MCF 10A (cell line): ENCODE results near the gene TMA7. TPM values are rescaled to one million over a fixed set of nuclear protein-coding genes. Genes with fewer than 3 reads are reported as not detected.
A peak's percentile ranks its signal among the peaks of the same experiment; 100 is the strongest.

Experiments used
- BruUV-seq: library from RNA; stranded (reverse); fragments of 400-500 nt; replicated peaks from 2 replicates; lab custom pipeline; 2021; lab: Mats Ljungman, UMichigan
- CTCF ChIA-PET: fragments of 300-600 bp; sonication (Branson Sonifier 250); formaldehyde crosslinking; extraction: SDS; loops from one replicate; lab custom pipeline; 2021; ENCODE audit warnings: antibody characterized with exemption, inconsistent platforms; lab: Yijun Ruan, JAX
- POLR2A ChIA-PET: fragments of 300-600, 350-650 bp; sonication (Branson Sonifier 250); formaldehyde crosslinking; extraction: SDS; loops from one replicate; lab custom pipeline; 2020; ENCODE audit warnings: antibody characterized with exemption, inconsistent platforms; lab: Yijun Ruan, JAX
- DNase-seq: peaks from one replicate; pipeline ENCODE4 v3.0.0-alpha.2; 2018; ENCODE audit not compliant: unreplicated experiment
- H3K27ac Mint-ChIP-seq: one replicate; pipeline ENCODE4 v1.8.0; 2022; ENCODE audit warnings: mild to moderate bottlenecking, low read depth, mixed read lengths; ENCODE audit not compliant: unreplicated experiment
- H3K27me3 Mint-ChIP-seq: one replicate; pipeline ENCODE4 v1.8.0; 2022; ENCODE audit warnings: mixed read lengths; ENCODE audit not compliant: insufficient read depth, unreplicated experiment
- H3K36me3 Mint-ChIP-seq: one replicate; pipeline ENCODE4 v1.8.0; 2022; ENCODE audit warnings: mild to moderate bottlenecking, moderate library complexity, mixed read lengths; ENCODE audit not compliant: insufficient read depth, unreplicated experiment
- H3K4me1 Mint-ChIP-seq: one replicate; pipeline ENCODE4 v1.8.0; 2022; ENCODE audit warnings: mixed read lengths; ENCODE audit not compliant: insufficient read depth, unreplicated experiment
- H3K4me3 Mint-ChIP-seq: one replicate; pipeline ENCODE4 v1.8.0; 2022; ENCODE audit warnings: mild to moderate bottlenecking, moderate library complexity, mixed read lengths; ENCODE audit not compliant: unreplicated experiment
- H3K9me3 Mint-ChIP-seq: one replicate; pipeline ENCODE4 v1.8.0; 2022; ENCODE audit warnings: mixed read lengths; ENCODE audit not compliant: unreplicated experiment
- CTCF ChIP-seq: fragments of 200-600 bp; IDR thresholded peaks from one replicate; pipeline ENCODE4 v1.8.0; 2022; ENCODE audit warnings: antibody characterized with exemption, mild to moderate bottlenecking; ENCODE audit not compliant: unreplicated experiment
- intact Hi-C: fragments of 100-400 bp; cut with micrococcal nuclease; formaldehyde crosslinking; loops from 2 replicates; pipeline ENCODE4 v1.14.1; 2022
- total RNA-seq: library from RNA; stranded (reverse); gene quantifications from 2 replicates; pipeline ENCODE4 v1.2.3, GENCODE V29; 2022

Gene TMA7
- total RNA-seq, 1 experiment from 2014 or later, result 356 TPM

GRCh38 chr3:48464713-48465221 is 24.7 kb downstream of the TMA7 start:
- POLR2A ChIA-PET, result interaction anchor here (1.3 to 1.7 kb wide), 3 partner anchors 8 to 91 kb away, joined by 3 to 10 read pairs (median 4); partner anchors contain the start of gene ATRIP
- Mint-ChIP-seq H3K4me3 (no peak overlapping the region), H3K36me3 (peaks cover 50% of the 10 kb centered on the region), H3K9me3 (no peaks in the 10 kb centered on the region), H3K27ac (peak overlapping the region; percentile 99), H3K27me3 (no peaks in the 10 kb centered on the region), H3K4me1 (peaks cover 20% of the 10 kb centered on the region)
- intact Hi-C loops, result loop anchor here (1.0 to 5.0 kb wide), 4 partner anchors 43 to 198 kb away; partner anchors contain the start of genes CELSR3 and SLC26A6
- no peak for TF ChIP-seq CTCF
- CTCF ChIA-PET, result interaction anchor here (0.6 to 2.6 kb wide), 8 partner anchors 28 to 274 kb away, joined by 3 to 22 read pairs (median 3); partner anchors contain the start of gene SHISA5
- no TSS peak for BruUV-seq
- no peak for DNase-seq

DNA sequence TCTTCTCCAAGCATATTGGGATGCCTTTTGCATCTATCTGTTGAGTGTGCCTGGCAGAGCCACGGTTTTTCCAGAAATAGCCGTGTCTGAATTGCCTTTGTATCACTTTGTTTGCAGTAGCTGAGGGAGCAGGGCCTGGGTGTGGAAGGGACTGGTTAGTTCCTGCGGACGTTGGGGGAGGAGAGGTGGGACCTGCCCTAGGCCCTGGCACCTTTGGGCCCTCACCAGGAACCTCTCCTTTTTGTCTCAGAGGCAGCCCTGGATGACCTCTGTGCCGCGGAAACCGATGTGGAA is 25.1 kb downstream of the TMA7 start:
- no TSS peak for BruUV-seq
- peak overlapping the region; percentile 99 for H3K27ac Mint-ChIP-seq
- CTCF ChIA-PET, result interaction anchor here (0.6 to 2.6 kb wide), 4 partner anchors 84 to 274 kb away, joined by 3 to 22 read pairs (median 3); no protein-coding TSS in a partner anchor

DNA sequence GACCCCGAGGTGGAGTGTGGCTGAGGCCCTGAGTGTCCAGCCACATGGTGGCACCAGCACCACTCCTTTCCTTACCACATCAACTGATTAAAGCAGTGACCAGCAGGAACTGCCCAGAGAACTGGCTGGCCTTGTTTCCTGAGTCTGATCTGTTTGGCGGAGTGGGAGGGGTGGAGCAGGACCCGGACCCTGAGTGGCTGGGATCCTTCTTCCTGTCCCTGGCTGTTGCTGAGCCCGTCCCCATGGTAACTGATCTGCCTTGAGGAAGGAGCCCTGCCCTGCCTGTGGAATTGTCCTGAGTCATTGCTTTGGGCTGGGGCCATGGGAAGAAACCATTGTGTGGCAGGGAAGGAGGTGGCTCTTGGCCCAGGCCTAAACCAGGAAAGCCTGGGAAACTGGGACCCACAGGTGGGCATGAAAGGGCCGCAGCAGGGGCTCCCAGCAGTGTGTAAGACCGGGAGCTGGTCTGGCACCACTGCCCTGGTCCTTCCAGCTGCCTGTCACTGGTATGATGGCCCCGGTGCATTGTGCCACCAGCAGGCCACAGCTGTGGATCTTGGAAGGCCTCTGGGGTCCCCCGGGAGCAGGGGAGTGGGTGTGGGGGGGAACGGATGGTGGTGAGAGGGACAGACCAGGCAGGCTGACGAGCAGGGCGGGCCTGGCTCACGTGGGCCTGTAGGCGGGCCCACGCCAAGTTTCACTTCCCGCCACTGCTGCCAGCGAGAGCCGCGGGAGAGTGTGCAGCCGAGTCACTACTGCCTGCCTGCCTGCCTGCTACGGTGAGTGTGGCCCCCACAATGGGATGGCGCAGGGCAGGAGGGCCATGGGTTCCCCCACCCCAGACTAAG is 25.7 kb downstream of the TMA7 start:
- DNase-seq, result peak; percentile 99
- CTCF ChIA-PET, result interaction anchor here (1.0 to 2.6 kb wide), 5 partner anchors 8 to 93 kb away, joined by 3 to 22 read pairs (median 3); no protein-coding TSS in a partner anchor
- peaks cover 53% of the 10 kb centered on the region for H3K36me3 Mint-ChIP-seq
- H3K27me3 Mint-ChIP-seq, result no peaks in the 10 kb centered on the region
- peaks cover 25% of the 10 kb centered on the region for H3K4me1 Mint-ChIP-seq
- H3K4me3 Mint-ChIP-seq, result peak overlapping the region; percentile 67
- intact Hi-C loops, result loop anchor here (1.0 to 5.0 kb wide), 4 partner anchors 42 to 197 kb away; partner anchors contain the start of genes CELSR3 and SLC26A6
- peak; percentile 38 for TF ChIP-seq CTCF
- POLR2A ChIA-PET, result interaction anchor here (0.6 to 2.0 kb wide), 13 partner anchors 8 to 197 kb away, joined by 3 to 12 read pairs (median 4); partner anchors contain the start of genes ATRIP, CCDC51 and SHISA5
- TSS peak; percentile 49 for BruUV-seq
- H3K27ac Mint-ChIP-seq, result peak overlapping the region; percentile 99
- H3K9me3 Mint-ChIP-seq, result no peaks in the 10 kb centered on the region

More for the DNA sequence above, 25.1 kb downstream of the TMA7 start:
- Mint-ChIP-seq H3K9me3 (no peaks in the 10 kb centered on the region), H3K27me3 (no peaks in the 10 kb centered on the region), H3K4me1 (peaks cover 24% of the 10 kb centered on the region), H3K4me3 (no peak overlapping the region), H3K36me3 (peaks cover 55% of the 10 kb centered on the region)
- no peak for TF ChIP-seq CTCF
- intact Hi-C loops, result loop anchor here (1.0 to 5.0 kb wide), 4 partner anchors 42 to 197 kb away; partner anchors contain the start of genes CELSR3 and SLC26A6
- no peak for DNase-seq
- POLR2A ChIA-PET, result interaction anchor here (0.9 to 2.0 kb wide), 6 partner anchors 8 to 197 kb away, joined by 3 to 12 read pairs (median 5); partner anchors contain the start of genes ATRIP and CCDC51
